GM13977 (cell line): Measurements from ENCODE around the gene METTL24.

Source experiments
- DNase-seq: peaks from one replicate; pipeline ENCODE4 v3.0.0; 2012; ENCODE audit warnings: low spot score
- CTCF ChIP-seq: IDR thresholded peaks from 2 replicates; pipeline ENCODE4 v1.5.1; 2012; ENCODE audit warnings: mild to moderate bottlenecking, control low read depth; ENCODE audit not compliant: insufficient read depth; ENCODE audit errors: extremely low read depth, missing control alignments
- in situ Hi-C: fragments of 300-500 bp; cut with MboI; formaldehyde crosslinking; loops from one replicate; pipeline ENCODE4 v1.12.0; 2022; ENCODE audit warnings: low sequenced_read_pairs, low pct_unique_long_range_greater_than_20kb, mixed read lengths, inconsistent platforms; ENCODE audit not compliant: unreplicated experiment

The METTL24 gene

GRCh38 chr6:110356778-110357177, 1.4 kb downstream of the METTL24 start:
- in situ Hi-C loops, result no loop called here
- DNase-seq, result no peak
- TF ChIP-seq CTCF, result no peak

- in situ Hi-C loops, result no loop called here
- TF ChIP-seq CTCF, result no peak
- DNase-seq, result no peak
These were observed 2.4 kb downstream of the METTL24 start for GRCh38 chr6:110355727-110356126.

- in situ Hi-C loops, result no loop called here
- DNase-seq, result no peak
- TF ChIP-seq CTCF, result no peak
These were observed 3.1 kb downstream of the METTL24 start for GRCh38 chr6:110355022-110355421.

- in situ Hi-C loops, result no loop called here
- TF ChIP-seq CTCF, result no peak
These were observed 4.0 kb downstream of the METTL24 start for GRCh38 chr6:110354153-110354552.

GRCh38 chr6:110353457-110354001, 4.6 kb downstream of the METTL24 start:
- no peak for TF ChIP-seq CTCF
- in situ Hi-C loops, result no loop called here
- DNase-seq, result no peak

More at GRCh38 chr6:110354153-110354552, 4.0 kb downstream of the METTL24 start:
- DNase-seq, result no peak

GRCh38 chr6:110352563-110353262, 5.4 kb downstream of the METTL24 start:
- in situ Hi-C loops, result no loop called here
- no peak for DNase-seq
- TF ChIP-seq CTCF, result no peak
